Ovary (tissue), 9 donors: ENCODE measurements around the gene CCDC33. TPM values are rescaled to one million over a fixed set of nuclear protein-coding genes. Genes with fewer than 3 reads are reported as not detected.

Experiments used
- DNase-seq, 5 donors: peaks; one replicate each; pipeline ENCODE4 v3.0.0-alpha.2; 2019 to 2020
- H3K27ac ChIP-seq, 2 donors: fragments of 200-600 bp; one replicate each; pipeline versions ENCODE4 v1.5.1 to v1.8.0; 2019 to 2022
- H3K27me3 ChIP-seq: fragments of 200-600 bp; one replicate; pipeline ENCODE4 v1.8.0; 2022
- H3K36me3 ChIP-seq: fragments of 200-600 bp; sonication (generic); one replicate; pipeline ENCODE4 v1.5.1; 2019
- H3K4me1 ChIP-seq: one replicate; pipeline ENCODE4 v1.8.1; 2013; ENCODE audit warnings: mild to moderate bottlenecking, moderate library complexity; ENCODE audit not compliant: insufficient read depth
- H3K4me3 ChIP-seq: fragments of 200-600 bp; sonication (generic); one replicate; pipeline ENCODE4 v1.5.1; 2017
- H3K9me3 ChIP-seq, 2 donors: fragments of 200-600 bp in 1 of 2; sonication (generic) in 1 of 2; one replicate each; pipeline versions ENCODE4 v1.5.1 to v1.8.1; 2013 to 2019; ENCODE audit warnings: mild to moderate bottlenecking in 1 of 2, moderate library complexity in 1 of 2
- CTCF ChIP-seq, 3 donors: fragments of 450-650 bp in 2 of 3; fragments of 200-600 bp in 1 of 3; IDR thresholded peaks; one replicate each; pipeline versions ENCODE4 v1.5.1 to v1.8.0; 2016 to 2022; ENCODE audit warnings: antibody characterized with exemption in 3 of 3, mild to moderate bottlenecking in 1 of 3
- EP300 ChIP-seq: sonication (generic); formaldehyde crosslinking; IDR thresholded peaks from one replicate; pipeline ENCODE4 v1.6.1; 2017; ENCODE audit warnings: antibody characterized with exemption
- POLR2A ChIP-seq: fragments of 450-650 bp; IDR thresholded peaks from one replicate; pipeline ENCODE4 v1.6.1; 2017; ENCODE audit warnings: antibody characterized with exemption, mild to moderate bottlenecking, moderate library complexity
- WGBS, 3 donors: extraction: QIAGEN DNeasy Blood & Tissue Kit in 1 of 3; methylation state at CpG; one replicate each; pipeline versions ENCODE4 v1.1.5 to v1.1.7; 2013 to 2017; 5-methylcytosine and 5-hydroxymethylcytosine counted together
- intact Hi-C, 4 donors: fragments of 100-400 bp; cut with DNase I; formaldehyde crosslinking; loops; one replicate each; pipeline versions ENCODE4 v1.11.0 to v1.15.1; 2022 to 2023
- polyA plus RNA-seq, 2 donors: library from polyadenylated mRNA; stranded (reverse); fragments of 200-250 nt in 1 of 2; fragments of 350-450 nt in 1 of 2; fragmentation: Illumina TruSeq in 1 of 2; extraction: RNeasy Lipid Tissue Mini Kit (QIAGEN cat#74804) in 1 of 2; gene quantifications; one replicate each; pipeline ENCODE4 v1.2.3, GENCODE V29; 2013 to 2014
- total RNA-seq, 7 donors: library from RNA; depleted of rRNA in 2 of 7; stranded (reverse); fragments of >200 nt in 2 of 7; fragmentation: NEBNext Ultra II Directional in 3 of 7; extraction: Animal tissue kit (Norgen Biotek cat#: 25700) in 3 of 7; gene quantifications; one replicate each; pipeline versions ENCODE4 v1.1.0 to v1.2.4, GENCODE V29; 2016 to 2023
- donor health status: DM: no; HTN: no; CAD: no; lungs with moderate emphysema.
- donor health status: DM: no; HTN: no; CAD: no.
- donor health status: Bipolar disorder and iron deficiency.
- donor health status: DM: yes; HTN: yes; CAD: no.
- donor health status: DM: no; HTN: no; CAD: no.
- donor health status: DM: yes; HTN: yes; CAD: no.

Gene CCDC33
- total and polyA plus RNA-seq, 9 donors = 0.10 to 24.7 (median 1.9) TPM; not detected in 3

DNA sequence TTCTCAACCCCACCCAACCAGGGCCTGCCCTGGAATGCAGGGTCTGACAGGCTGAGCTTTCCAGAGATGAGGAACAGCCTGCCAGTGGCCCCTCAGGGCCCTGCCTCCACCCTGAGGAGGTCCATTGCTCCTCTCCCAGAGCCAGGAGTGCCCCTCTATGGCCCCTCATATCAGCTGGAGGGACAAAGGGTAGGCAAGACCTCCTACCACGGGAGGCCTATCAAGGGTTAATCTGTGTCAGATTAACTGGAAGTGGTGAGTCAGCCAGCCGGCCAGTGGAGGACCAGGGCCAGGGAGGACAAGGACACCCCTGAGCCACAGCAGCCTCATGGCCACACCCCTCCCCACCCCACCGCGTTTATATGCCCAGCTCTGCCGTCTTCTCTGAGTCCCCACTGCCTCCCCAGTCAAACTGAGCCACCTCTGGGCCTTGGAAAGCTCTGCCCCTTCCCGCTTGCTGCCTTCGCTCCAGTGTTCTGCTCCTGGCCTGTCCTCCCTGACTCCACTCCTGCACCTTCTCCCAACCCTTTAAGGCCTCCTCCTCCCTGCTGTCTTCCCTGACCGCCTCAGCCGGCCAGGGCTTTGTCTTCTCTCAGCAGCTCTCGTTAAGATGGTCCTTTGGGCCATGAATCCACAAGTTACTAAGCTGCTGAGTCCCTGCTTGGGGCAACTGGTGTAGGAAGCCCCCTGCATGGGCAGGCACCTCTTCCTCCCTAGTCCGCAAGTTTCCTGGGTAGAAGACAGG is 6.5 kb downstream of the CCDC33 start:
- WGBS, 3 donors = 46 to 50% (median 49%) methylated on average over 11 of the region's 11 CpGs
- intact Hi-C loops = no loop called here
- DNase-seq = no peak
- Histone ChIP-seq H3K4me1 (peaks cover 13% of the 10 kb centered on the region), H3K36me3 (no peaks in the 10 kb centered on the region), H3K27me3 (no peaks in the 10 kb centered on the region), H3K4me3 (no peak overlapping the region), H3K27ac (no peak overlapping the region), H3K9me3 (no peaks in the 10 kb centered on the region)
- TF ChIP-seq POLR2A (no peak), EP300 (no peak), CTCF (IDR thresholded peaks at IDR 0.05) (no peak)

DNA sequence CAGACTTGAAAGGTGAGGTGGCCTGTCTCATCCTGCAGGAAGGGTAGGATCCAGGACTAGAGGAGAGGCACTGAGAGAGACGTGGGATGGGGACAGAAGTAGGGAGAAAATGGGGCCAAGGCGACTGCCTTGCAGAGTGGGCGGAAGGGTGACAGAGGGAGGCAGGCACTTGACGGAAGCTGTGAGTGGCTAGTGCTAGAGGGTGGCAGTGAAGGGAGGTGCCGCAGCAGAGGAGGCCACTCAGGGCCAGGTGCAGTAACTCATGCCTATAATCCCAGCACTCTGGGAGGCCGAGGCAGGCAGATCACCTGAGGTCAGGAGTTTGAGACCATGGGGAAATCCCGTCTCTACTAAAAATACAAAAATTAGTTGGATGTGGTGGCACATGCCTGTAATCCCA is 7.3 kb downstream of the CCDC33 start:
- intact Hi-C loops = no loop called here
- H3K4me1 ChIP-seq = peaks cover 13% of the 10 kb centered on the region
- DNase-seq = no peak

DNA sequence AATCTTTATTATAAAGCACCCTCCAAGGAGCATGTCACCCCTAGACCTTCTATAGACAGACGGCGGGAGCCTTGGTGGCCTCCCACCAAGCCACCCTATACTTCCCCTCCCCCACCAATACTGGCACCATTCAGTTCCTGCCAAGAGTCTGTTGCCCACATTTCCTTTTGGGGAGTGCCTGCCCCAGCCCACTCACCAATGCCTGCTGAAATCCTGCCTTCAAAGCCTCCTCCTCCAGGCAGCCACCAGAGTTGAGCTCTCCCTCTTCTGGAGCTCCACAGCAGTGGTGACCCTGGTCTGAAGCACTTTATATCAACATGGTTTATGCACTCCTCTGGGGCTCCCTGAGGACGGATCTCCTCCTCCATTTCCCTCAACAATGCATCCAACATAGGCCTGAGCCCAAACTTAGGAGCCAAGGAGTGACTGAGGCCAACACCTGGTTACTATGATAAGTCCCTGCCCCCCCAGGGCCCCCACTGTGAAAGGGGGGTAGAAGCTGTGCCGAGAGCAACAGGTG is 8.8 kb downstream of the CCDC33 start:
- no peaks in the 10 kb centered on the region for H3K27me3 ChIP-seq
- no peaks in the 10 kb centered on the region for H3K36me3 ChIP-seq
- intact Hi-C loops = no loop called here
- no peaks in the 10 kb centered on the region for H3K9me3 ChIP-seq
- peaks cover 8% of the 10 kb centered on the region for H3K4me1 ChIP-seq
- no peak overlapping the region for H3K27ac ChIP-seq
- no peak for DNase-seq
- TF ChIP-seq EP300 (no peak), CTCF (IDR thresholded peaks at IDR 0.05) (no peak), POLR2A (no peak)
- H3K4me3 ChIP-seq = no peak overlapping the region
- 48 to 62% (median 55%) methylated on average over 4 of the region's 4 CpGs for WGBS, 3 donors

More for the DNA sequence above, 7.3 kb downstream of the CCDC33 start:
- Histone ChIP-seq H3K27ac (no peak overlapping the region), H3K27me3 (no peaks in the 10 kb centered on the region), H3K4me3 (no peak overlapping the region), H3K9me3 (no peaks in the 10 kb centered on the region), H3K36me3 (no peaks in the 10 kb centered on the region)
- TF ChIP-seq CTCF (IDR thresholded peaks at IDR 0.05) = no peak
- no peak for TF ChIP-seq POLR2A
- TF ChIP-seq EP300 = no peak
- 86 to 88% (median 87%) methylated on average over 7 of the region's 7 CpGs for WGBS, 3 donors

DNA sequence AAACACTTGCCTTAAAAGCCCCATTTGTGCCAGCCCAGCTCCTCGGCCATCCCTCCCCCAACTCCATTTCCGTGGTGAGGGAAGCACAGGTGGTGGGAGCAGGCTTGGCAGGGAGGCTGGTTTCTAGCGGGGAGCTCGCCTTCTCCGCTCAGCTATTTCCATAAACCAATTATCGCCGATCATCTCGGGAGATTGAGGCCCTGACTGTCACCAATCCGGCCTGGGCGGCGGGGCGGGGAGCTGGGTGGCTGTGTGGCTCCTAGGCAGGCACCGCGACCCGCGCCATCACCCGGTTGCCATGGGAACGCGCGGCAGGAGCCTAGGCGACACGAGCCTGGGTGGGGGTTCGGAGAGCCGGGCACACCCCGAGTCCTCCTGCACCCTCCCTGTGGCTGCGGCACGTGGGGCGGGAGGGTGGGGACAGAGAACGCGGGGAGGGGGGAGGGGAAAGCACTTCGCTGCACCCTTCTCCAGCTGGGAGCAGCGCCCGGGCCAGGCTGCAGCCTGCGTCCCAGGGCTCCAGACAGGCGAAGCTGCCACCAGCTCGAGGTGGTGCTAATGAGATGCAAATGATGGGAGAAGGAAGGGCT is 9.3 kb downstream of the CCDC33 start:
- intact Hi-C loops = no loop called here
- no peak for TF ChIP-seq EP300
- TF ChIP-seq CTCF (IDR thresholded peaks at IDR 0.05) = no peak
- no peak for TF ChIP-seq POLR2A

More for the DNA sequence above, 9.3 kb downstream of the CCDC33 start:
- Histone ChIP-seq H3K27me3 (no peaks in the 10 kb centered on the region), H3K27ac (no peak overlapping the region), H3K4me1 (peaks cover 4% of the 10 kb centered on the region), H3K9me3 (no peaks in the 10 kb centered on the region), H3K4me3 (no peak overlapping the region), H3K36me3 (no peaks in the 10 kb centered on the region)
- DNase-seq = no peak
- WGBS, 3 donors = 4 to 12% (median 7%) methylated on average over 12 to 36 of the region's 36 CpGs
